A549 (cell line): Measurements from ENCODE around the gene EPS8. TPM values are rescaled to one million over a fixed set of nuclear protein-coding genes. Genes with fewer than 3 reads are reported as not detected.

Source experiments
- ATAC-seq, 2 experiments: fragments of 200-7000 bp in 1 of 2; fragments of >200 bp in 1 of 2; cut with Nextera tagmentation in 1 of 2; cut with Tn5 transposase in 1 of 2; 3 replicates each; pipeline versions ENCODE4 v1.8.0 to v1.9.1; 2018 to 2020; ENCODE audit warnings: mild to moderate bottlenecking in 1 of 2, moderate library complexity in 1 of 2
- CTCF ChIA-PET: fragments of 300-600 bp; sonication (Branson Sonifier 250); formaldehyde crosslinking; extraction: SDS; loops from one replicate; lab custom pipeline; 2021; ENCODE audit warnings: antibody characterized with exemption, inconsistent platforms; lab: Yijun Ruan, JAX
- POLR2A ChIA-PET: fragments of 350-600 bp; formaldehyde crosslinking; extraction: SDS; loops from one replicate; lab custom pipeline; 2021; ENCODE audit warnings: antibody characterized with exemption, inconsistent platforms; lab: Yijun Ruan, JAX
- DNase-seq, 2 experiments: peaks; one replicate each; pipeline versions ENCODE4 v3.0.0 to v3.0.0-alpha.2; 2011 to 2016; ENCODE audit warnings: low read depth in 1 of 2, low spot score in 1 of 2
- FAIRE-seq: peaks from 2 replicates; lab custom pipeline; 2011; peaks lifted over from hg19 to GRCh38; lab: Jason Lieb, UNC
- H3K27ac ChIP-seq, 2 experiments: fragments of >200 bp; sonication (Bioruptor Twin); formaldehyde crosslinking; 3 replicates each; pipeline ENCODE4 v1.5.1; 2016 to 2017
- H3K4me1 ChIP-seq: fragments of >200 bp; sonication (Bioruptor Twin); formaldehyde crosslinking; 3 replicates; pipeline ENCODE4 v1.6.1; 2016
- H3K4me2 ChIP-seq: fragments of >200 bp; sonication (Bioruptor Twin); formaldehyde crosslinking; 3 replicates; pipeline ENCODE4 v1.6.1; 2016
- H3K4me3 ChIP-seq: fragments of >200 bp; sonication (Bioruptor Twin); formaldehyde crosslinking; 3 replicates; pipeline ENCODE4 v1.5.1; 2016
- H3K9me3 ChIP-seq: fragments of >200 bp; sonication (Bioruptor Twin); formaldehyde crosslinking; 3 replicates; pipeline ENCODE4 v1.6.1; 2016
- MYC ChIP-seq: IDR thresholded peaks from 2 replicates; pipeline ENCODE4 v1.6.1; 2012; ENCODE audit warnings: mild to moderate bottlenecking, inconsistent platforms, low read length, improper control_type of control experiment, borderline replicate concordance
- SMC3 ChIP-seq: fragments of >200 bp; sonication (Bioruptor Twin); formaldehyde crosslinking; IDR thresholded peaks from 3 replicates; pipeline ENCODE4 v1.6.1; 2018; ENCODE audit warnings: inconsistent platforms
- WGBS: methylation state at CpG from one replicate; pipeline ENCODE4 v1.1.6; 2017; ENCODE audit errors: missing lambda C conversion rate; 5-methylcytosine and 5-hydroxymethylcytosine counted together
- polyA plus RNA-seq, 4 experiments: library from polyadenylated mRNA; depleted of rRNA in 3 of 4; stranded (reverse); fragments of >200 nt; fragmentation: RNase III in 1 of 4; extraction: RNeasy Plus Mini Kit Qiagen cat#74134 plus additional on column Dnase treatment in 1 of 4; gene quantifications; 2 replicates in 3 of 4; 3 replicates in 1 of 4; pipeline ENCODE4 v1.2.3, GENCODE V29; 2011 to 2017
- small RNA-seq, 6 experiments: library from RNA; depleted of rRNA; stranded (forward); fragments of <200 nt; gene quantifications; one replicate each; pipeline ENCODE3, GENCODE V24; 2012

EPS8 gene
- polyA plus RNA-seq, 2 of the 4 experiments (the other 2 are of a cell fraction) = 25.1 to 101 TPM

GRCh38 chr12:15574353-15574752 lies 214.8 kb downstream of the EPS8 start:
- Histone ChIP-seq H3K4me3 (no peak overlapping the region), H3K27ac (no peak overlapping the region), H3K9me3 (no peaks in the 10 kb centered on the region), H3K4me1 (no peaks in the 10 kb centered on the region), H3K4me2 (no peak overlapping the region)
- FAIRE-seq = no peak
- 94% methylated on average over 1 of the region's 1 CpG for WGBS
- no peak for ATAC-seq
- TF ChIP-seq MYC (no peak), SMC3 (no peak)
- POLR2A ChIA-PET = no interaction called here
- CTCF ChIA-PET = interaction anchor here (0.6 to 1.9 kb wide), 3 partner anchors 10 to 298 kb away, joined by 3 to 6 read pairs (median 3); no protein-coding TSS in a partner anchor
- DNase-seq = no peak

Small RNA genes lying within 50 kb of the gene (small RNA-seq; reads per million reads assigned to genes)
- gene RNU6-251P = 0 reads per million in 6 experiments

Other genes with a start within 250 kb of the EPS8 start
- 209 and 300 TPM in 2 replicates for gene STRAP, start 93.0 kb upstream of the EPS8 start, polyA plus RNA-seq (2011; rRNA removed)
- 191 to 209 TPM (median 201 TPM) in 3 replicates for gene STRAP, start 93.0 kb upstream of the EPS8 start, polyA plus RNA-seq (2017; fragmentation: RNase III; extraction: RNeasy Plus Mini Kit Qiagen cat#74134 plus additional on column Dnase treatment)
- 50.5 and 65.0 TPM in 2 replicates for gene DERA, start 121.9 kb upstream of the EPS8 start, polyA plus RNA-seq (2011; rRNA removed)
- 45.2 to 49.4 TPM (median 45.3 TPM) in 3 replicates for gene DERA, start 121.9 kb upstream of the EPS8 start, polyA plus RNA-seq (2017; fragmentation: RNase III; extraction: RNeasy Plus Mini Kit Qiagen cat#74134 plus additional on column Dnase treatment)